B cell (primary cell): ENCODE results near the gene APRT.
A peak's percentile ranks its signal among the peaks of the same experiment; 100 is the strongest.

Experiments
- CTCF ChIP-seq: fragments of 200-600 bp; IDR thresholded peaks from one replicate; pipeline ENCODE4 v1.8.0; 2022; ENCODE audit warnings: antibody characterized with exemption, mild to moderate bottlenecking
- EZH2 ChIP-seq: IDR thresholded peaks from 2 replicates; pipeline ENCODE4 v1.6.1; 2012; ENCODE audit warnings: borderline replicate concordance, low read depth, mild to moderate bottlenecking, moderate library complexity, low read length; ENCODE audit not compliant: insufficient read depth, poor library complexity, severe bottlenecking

GRCh38 chr16:88812513-88813268 is 963 bp upstream of the APRT start:
- TF ChIP-seq CTCF, result peak; percentile 11
- no peak for TF ChIP-seq EZH2
